ENCODE data around the gene ARID1B. TPM values are rescaled to one million over a fixed set of nuclear protein-coding genes. Genes with fewer than 3 reads are reported as not detected.

Gene ARID1B
- total RNA-seq, 1 experiment from 2014 or later, result 58.8 TPM

- DNase-seq, result no peak
- Histone ChIP-seq H3K4me3 (ENCODE audit: low read depth, low read length) (no peak overlapping the region), H3K4me1 (peaks cover 17% of the 10 kb centered on the region), H3K9me3 (no peaks in the 10 kb centered on the region), H3K27me3 (replicated peaks; ENCODE audit: control insufficient read depth, insufficient read depth, low read length) (no peaks in the 10 kb centered on the region), H3K36me3 (ENCODE audit: control insufficient read depth, insufficient read depth, low read length) (no peaks in the 10 kb centered on the region)
- H3K4me1 Mint-ChIP-seq (ENCODE audit: low read depth, unreplicated experiment), result peaks cover 33% of the 10 kb centered on the region
- no peak overlapping the region for H3K4me3 Mint-ChIP-seq (ENCODE audit: unreplicated experiment)
- no peaks in the 10 kb centered on the region for H3K27me3 Mint-ChIP-seq (ENCODE audit: insufficient read depth, unreplicated experiment)
- H3K36me3 Mint-ChIP-seq (ENCODE audit: insufficient read depth, unreplicated experiment), result peaks cover 31% of the 10 kb centered on the region
- intact Hi-C loops (cut with micrococcal nuclease; ENCODE audit: unreplicated experiment), result no loop called here
- POLR2A ChIA-PET, result no interaction called here
- TF ChIP-seq, protein P1, sequence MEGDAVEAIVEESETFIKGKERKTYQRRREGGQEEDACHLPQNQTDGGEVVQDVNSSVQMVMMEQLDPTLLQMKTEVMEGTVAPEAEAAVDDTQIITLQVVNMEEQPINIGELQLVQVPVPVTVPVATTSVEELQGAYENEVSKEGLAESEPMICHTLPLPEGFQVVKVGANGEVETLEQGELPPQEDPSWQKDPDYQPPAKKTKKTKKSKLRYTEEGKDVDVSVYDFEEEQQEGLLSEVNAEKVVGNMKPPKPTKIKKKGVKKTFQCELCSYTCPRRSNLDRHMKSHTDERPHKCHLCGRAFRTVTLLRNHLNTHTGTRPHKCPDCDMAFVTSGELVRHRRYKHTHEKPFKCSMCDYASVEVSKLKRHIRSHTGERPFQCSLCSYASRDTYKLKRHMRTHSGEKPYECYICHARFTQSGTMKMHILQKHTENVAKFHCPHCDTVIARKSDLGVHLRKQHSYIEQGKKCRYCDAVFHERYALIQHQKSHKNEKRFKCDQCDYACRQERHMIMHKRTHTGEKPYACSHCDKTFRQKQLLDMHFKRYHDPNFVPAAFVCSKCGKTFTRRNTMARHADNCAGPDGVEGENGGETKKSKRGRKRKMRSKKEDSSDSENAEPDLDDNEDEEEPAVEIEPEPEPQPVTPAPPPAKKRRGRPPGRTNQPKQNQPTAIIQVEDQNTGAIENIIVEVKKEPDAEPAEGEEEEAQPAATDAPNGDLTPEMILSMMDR (IDR thresholded peaks at IDR 0.05; ENCODE audit: insufficient read depth in 1 of 2, low read depth in 1 of 2, low read length in 1 of 2, severe bottlenecking in 1 of 2, unreplicated experiment in 1 of 2), result no peak
- CTCF ChIA-PET, result no interaction called here
- no TSS peak for BruUV-seq (replicated peaks)
- no peaks in the 10 kb centered on the region for H3K9me3 Mint-ChIP-seq (ENCODE audit: unreplicated experiment)
- no peak overlapping the region for H3K27ac Mint-ChIP-seq (ENCODE audit: unreplicated experiment)
Observed at GRCh38 chr6:157106487-157106886, 329.3 kb downstream of the ARID1B start.

- H3K27ac Mint-ChIP-seq (ENCODE audit: unreplicated experiment), result peak overlapping the region; percentile 9
- POLR2A ChIA-PET, result no interaction called here
Observed at GRCh38 chr6:157107571-157107914, 330.4 kb downstream of the ARID1B start.

GRCh38 chr6:157107915-157108651 is 330.9 kb downstream of the ARID1B start:
- no TSS peak for BruUV-seq (replicated peaks)
- Mint-ChIP-seq H3K9me3 (ENCODE audit: unreplicated experiment) (peaks cover 3% of the 10 kb centered on the region), H3K4me1 (ENCODE audit: low read depth, unreplicated experiment) (peaks cover 33% of the 10 kb centered on the region), H3K4me3 (ENCODE audit: unreplicated experiment) (no peak overlapping the region), H3K27ac (ENCODE audit: unreplicated experiment) (peak overlapping the region; percentile 9), H3K36me3 (ENCODE audit: insufficient read depth, unreplicated experiment) (peaks cover 34% of the 10 kb centered on the region), H3K27me3 (ENCODE audit: insufficient read depth, unreplicated experiment) (no peaks in the 10 kb centered on the region)
- peaks cover 17% of the 10 kb centered on the region for H3K4me1 ChIP-seq
- no peak overlapping the region for H3K4me3 ChIP-seq (ENCODE audit: low read depth, low read length)
- ChIA-PET POLR2A (no interaction called here), CTCF (no interaction called here)
- H3K27me3 ChIP-seq (replicated peaks; ENCODE audit: control insufficient read depth, insufficient read depth, low read length), result no peaks in the 10 kb centered on the region
- no peaks in the 10 kb centered on the region for H3K36me3 ChIP-seq (ENCODE audit: control insufficient read depth, insufficient read depth, low read length)
- H3K9me3 ChIP-seq, result no peaks in the 10 kb centered on the region
- intact Hi-C loops (cut with micrococcal nuclease; ENCODE audit: unreplicated experiment), result no loop called here
- TF ChIP-seq, protein P1 (IDR thresholded peaks at IDR 0.05; ENCODE audit: insufficient read depth in 1 of 2, low read depth in 1 of 2, low read length in 1 of 2, severe bottlenecking in 1 of 2, unreplicated experiment in 1 of 2), result no peak
- no peak for DNase-seq

More at GRCh38 chr6:157107571-157107914, 330.4 kb downstream of the ARID1B start:
- Histone ChIP-seq H3K9me3 (no peaks in the 10 kb centered on the region), H3K36me3 (ENCODE audit: control insufficient read depth, insufficient read depth, low read length) (no peaks in the 10 kb centered on the region), H3K27me3 (replicated peaks; ENCODE audit: control insufficient read depth, insufficient read depth, low read length) (no peaks in the 10 kb centered on the region), H3K4me3 (ENCODE audit: low read depth, low read length) (no peak overlapping the region), H3K4me1 (peaks cover 17% of the 10 kb centered on the region)
- Mint-ChIP-seq H3K9me3 (ENCODE audit: unreplicated experiment) (no peaks in the 10 kb centered on the region), H3K4me3 (ENCODE audit: unreplicated experiment) (no peak overlapping the region), H3K27me3 (ENCODE audit: insufficient read depth, unreplicated experiment) (no peaks in the 10 kb centered on the region), H3K36me3 (ENCODE audit: insufficient read depth, unreplicated experiment) (peaks cover 31% of the 10 kb centered on the region), H3K4me1 (ENCODE audit: low read depth, unreplicated experiment) (peaks cover 33% of the 10 kb centered on the region)
- no TSS peak for BruUV-seq (replicated peaks)
- no peak for DNase-seq
- intact Hi-C loops (cut with micrococcal nuclease; ENCODE audit: unreplicated experiment), result no loop called here
- CTCF ChIA-PET, result no interaction called here
- TF ChIP-seq, protein P1 (IDR thresholded peaks at IDR 0.05; ENCODE audit: insufficient read depth in 1 of 2, low read depth in 1 of 2, low read length in 1 of 2, severe bottlenecking in 1 of 2, unreplicated experiment in 1 of 2), result no peak

All from Caco-2 (cell line).